H9 (cell line): ENCODE measurements around the gene IL3. TPM values are rescaled to one million over a fixed set of nuclear protein-coding genes. Genes with fewer than 3 reads are reported as not detected.

Experiments used
- DNase-seq: peaks from one replicate; pipeline ENCODE4 v3.0.0-alpha.2; 2017
- H2AFZ ChIP-seq: one replicate; pipeline ENCODE4 v1.6.1; 2013; ENCODE audit warnings: mild to moderate bottlenecking, low read length, control low read depth, moderate library complexity
- H2AK5ac ChIP-seq: 2 replicates; pipeline ENCODE4 v1.6.1; 2013; ENCODE audit warnings: low read length, control low read depth, mixed read lengths; ENCODE audit not compliant: insufficient read length
- H2BK120ac ChIP-seq: one replicate; pipeline ENCODE4 v1.6.1; 2013; ENCODE audit warnings: low read depth, mild to moderate bottlenecking, low read length, control low read depth, inconsistent platforms; ENCODE audit not compliant: poor library complexity, severe bottlenecking
- H2BK12ac ChIP-seq: 2 replicates; pipeline ENCODE4 v1.6.1; 2013; ENCODE audit warnings: low read length, control low read depth, mixed read lengths, low read depth; ENCODE audit not compliant: insufficient read length
- H2BK15ac ChIP-seq: 2 replicates; pipeline ENCODE4 v1.6.1; 2013; ENCODE audit warnings: low read depth, low read length, control low read depth
- H2BK20ac ChIP-seq: one replicate; pipeline ENCODE4 v1.6.1; 2013; ENCODE audit warnings: low read depth, mild to moderate bottlenecking, low read length, control low read depth, inconsistent platforms; ENCODE audit not compliant: poor library complexity, severe bottlenecking
- H2BK5ac ChIP-seq: 2 replicates; pipeline ENCODE4 v1.6.1; 2013; ENCODE audit warnings: low read length, control low read depth, mixed read lengths; ENCODE audit not compliant: insufficient read length
- H3K14ac ChIP-seq: 2 replicates; pipeline ENCODE4 v1.6.1; 2013; ENCODE audit warnings: low read length, control low read depth; ENCODE audit not compliant: insufficient read depth
- H3K18ac ChIP-seq: 2 replicates; pipeline ENCODE4 v1.6.1; 2013; ENCODE audit warnings: low read depth, mild to moderate bottlenecking, mixed read lengths, low read length, control low read depth; ENCODE audit not compliant: insufficient read length
- H3K23ac ChIP-seq: 2 replicates; pipeline ENCODE4 v1.6.1; 2013; ENCODE audit warnings: low read length, control low read depth, mixed read lengths, low read depth; ENCODE audit not compliant: insufficient read length
- H3K23me2 ChIP-seq: 2 replicates; pipeline ENCODE4 v1.6.1; 2013; ENCODE audit warnings: low read depth, mild to moderate bottlenecking, mixed read lengths, low read length, control low read depth; ENCODE audit not compliant: insufficient read length, poor library complexity, severe bottlenecking
- H3K27ac ChIP-seq: 2 replicates; pipeline ENCODE4 v1.5.1; 2013; ENCODE audit warnings: low read length, control low read depth, mixed read lengths, low read depth; ENCODE audit not compliant: insufficient read length
- H3K27me3 ChIP-seq: 2 replicates; pipeline ENCODE4 v1.6.1; 2013; ENCODE audit warnings: low read length, control low read depth, inconsistent platforms; ENCODE audit not compliant: insufficient read depth
- H3K4ac ChIP-seq: 2 replicates; pipeline ENCODE4 v1.6.1; 2013; ENCODE audit warnings: low read depth, mild to moderate bottlenecking, control low read depth, inconsistent platforms, low read length, moderate library complexity
- H3K4me1 ChIP-seq: 2 replicates; pipeline ENCODE4 v1.6.1; 2013; ENCODE audit warnings: low read length, control low read depth, inconsistent platforms; ENCODE audit not compliant: insufficient read depth
- H3K4me2 ChIP-seq: 2 replicates; pipeline ENCODE4 v1.6.1; 2013; ENCODE audit warnings: low read length, control low read depth, mixed read lengths; ENCODE audit not compliant: insufficient read length, insufficient read depth
- H3K56ac ChIP-seq: 2 replicates; pipeline ENCODE4 v1.6.1; 2013; ENCODE audit warnings: low read depth, mild to moderate bottlenecking, mixed read lengths, low read length, control low read depth; ENCODE audit not compliant: insufficient read length
- H3K79me1 ChIP-seq: 2 replicates; pipeline ENCODE4 v1.6.1; 2013; ENCODE audit warnings: low read depth, mild to moderate bottlenecking, moderate library complexity, low read length, control low read depth, inconsistent platforms; ENCODE audit not compliant: insufficient read depth, poor library complexity, severe bottlenecking
- H3K79me2 ChIP-seq: 2 replicates; pipeline ENCODE4 v1.6.1; 2013; ENCODE audit warnings: low read length, control low read depth, inconsistent platforms; ENCODE audit not compliant: insufficient read depth
- H3K9ac ChIP-seq: 2 replicates; pipeline ENCODE4 v1.6.1; 2013; ENCODE audit warnings: low read length, control low read depth, mixed read lengths; ENCODE audit not compliant: insufficient read length; ENCODE audit errors: extremely low read depth
- H3K9me3 ChIP-seq: one replicate; pipeline ENCODE4 v1.6.1; 2013; ENCODE audit warnings: low read depth, low read length, inconsistent platforms; ENCODE audit not compliant: control insufficient read depth
- H3T11ph ChIP-seq: one replicate; pipeline ENCODE4 v1.6.1; 2013; ENCODE audit warnings: mild to moderate bottlenecking, low read length, control low read depth, inconsistent platforms
- H4K20me1 ChIP-seq: one replicate; pipeline ENCODE4 v1.6.1; 2013; ENCODE audit not compliant: control insufficient read depth, insufficient read length, insufficient read depth
- H4K5ac ChIP-seq: 2 replicates; pipeline ENCODE4 v1.6.1; 2013; ENCODE audit warnings: low read depth, mild to moderate bottlenecking, mixed read lengths, low read length, control low read depth; ENCODE audit not compliant: insufficient read length
- H4K8ac ChIP-seq: replicated peaks from 2 replicates; pipeline ENCODE4 v1.6.1; 2013; ENCODE audit warnings: low read length, control low read depth, mixed read lengths, low read depth; ENCODE audit not compliant: insufficient read length
- H4K91ac ChIP-seq: 2 replicates; pipeline ENCODE4 v1.6.1; 2013; ENCODE audit warnings: low read depth, mild to moderate bottlenecking, moderate library complexity, mixed read lengths, low read length, control low read depth; ENCODE audit not compliant: insufficient read length
- H3K27ac Mint-ChIP-seq, 3 experiments: 2 replicates in 2 of 3; 3 replicates in 1 of 3; pipeline ENCODE4 v1.8.0; 2020 to 2021; ENCODE audit warnings: mixed read lengths in 3 of 3, mild to moderate bottlenecking in 1 of 3, moderate library complexity in 1 of 3
- H3K27me3 Mint-ChIP-seq: 2 replicates; pipeline ENCODE4 v1.8.0; 2021; ENCODE audit warnings: low read depth, mild to moderate bottlenecking, moderate library complexity, mixed read lengths
- H3K36me3 Mint-ChIP-seq, 3 experiments: 2 replicates in 2 of 3; 3 replicates in 1 of 3; pipeline ENCODE4 v1.8.0; 2020 to 2021; ENCODE audit warnings: low read depth in 3 of 3, mixed read lengths in 3 of 3; ENCODE audit not compliant: insufficient read depth in 1 of 3
- H3K4me1 Mint-ChIP-seq, 2 experiments: 2 replicates each; pipeline ENCODE4 v1.8.0; 2020; ENCODE audit warnings: mixed read lengths in 2 of 2
- H3K4me3 Mint-ChIP-seq, 2 experiments: 2 replicates in 1 of 2; 3 replicates in 1 of 2; pipeline ENCODE4 v1.8.0; 2020 to 2021; ENCODE audit warnings: mild to moderate bottlenecking in 2 of 2, mixed read lengths in 2 of 2, moderate library complexity in 1 of 2
- H3K9me3 Mint-ChIP-seq, 2 experiments: 2 replicates in 1 of 2; 3 replicates in 1 of 2; pipeline ENCODE4 v1.8.0; 2020; ENCODE audit warnings: mild to moderate bottlenecking in 2 of 2, mixed read lengths in 2 of 2, moderate library complexity in 1 of 2
- WGBS: extraction: QIAGEN DNeasy Blood & Tissue Kit; methylation state at CpG from one replicate; pipeline ENCODE4 v1.1.7; 2013; ENCODE audit warnings: missing lambda C conversion rate, low lambda C conversion rate, mixed read lengths; ENCODE audit not compliant: insufficient read length; ENCODE audit errors: extremely low coverage; 5-methylcytosine and 5-hydroxymethylcytosine counted together
- total RNA-seq: library from RNA; stranded (reverse); gene quantifications from 2 replicates; pipeline ENCODE4 v1.2.1, GENCODE V29; 2021
- TF ChIP-seq, protein P1 (sequence below): fragments of 200-600 bp; sonication (generic); conservative IDR thresholded peaks from 3 replicates; pipeline ENCODE4 v1.8.0; 2021; ENCODE audit warnings: antibody characterized with exemption, mild to moderate bottlenecking

The IL3 gene
- total RNA-seq, 1 experiment from 2014 or later: not detected

DNA sequence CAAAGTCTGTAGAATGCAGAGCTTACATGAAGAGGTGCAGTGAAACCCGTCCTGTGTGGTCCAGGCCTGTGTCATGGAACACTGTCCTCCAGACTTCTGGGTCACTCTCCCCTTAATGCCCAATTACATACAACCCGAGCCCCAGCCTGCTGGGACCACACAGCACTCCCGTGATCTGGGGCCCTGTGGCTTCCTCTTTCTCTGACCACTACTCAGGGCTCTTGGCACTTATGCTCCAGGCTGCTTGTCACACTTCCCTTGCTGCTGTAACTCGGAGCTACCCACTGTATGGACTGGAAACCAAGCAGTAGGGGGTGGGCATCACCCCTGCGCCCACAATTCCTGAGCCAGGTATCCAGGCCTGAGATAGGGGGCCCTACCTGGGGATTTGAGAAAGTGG lies 10.3 kb upstream of the IL3 start:
- Histone ChIP-seq H3K23ac (no peak overlapping the region), H2BK5ac (no peak overlapping the region), H3K4me1 (no peaks in the 10 kb centered on the region; the same call in 1 of the 2 replicates), H2BK120ac (no peak overlapping the region), H3K14ac (no peak overlapping the region), H3K27ac (no peak overlapping the region), H2BK12ac (no peak overlapping the region), H4K8ac (no peak overlapping the region), H2AK5ac (no peak overlapping the region), H4K91ac (no peak overlapping the region), H4K5ac (no peak overlapping the region), H3K27me3 (no peaks in the 10 kb centered on the region), H3K9me3 (no peaks in the 10 kb centered on the region), H2AFZ (no peak overlapping the region), H2BK15ac (no peak overlapping the region), H3K23me2 (no peaks in the 10 kb centered on the region), H3K4me2 (no peak overlapping the region), H3K9ac (no peak overlapping the region), H3K79me1 (no peaks in the 10 kb centered on the region), H2BK20ac (no peak overlapping the region), H3K4ac (no peak overlapping the region), H3K56ac (no peak overlapping the region), H4K20me1 (no peaks in the 10 kb centered on the region), H3T11ph (no peak overlapping the region), H3K18ac (no peak overlapping the region), H3K79me2 (no peaks in the 10 kb centered on the region)
- H3K27ac Mint-ChIP-seq: no peak overlapping the region; a peak in 1 of 7 replicates
- peaks cover 13 to 16% of the 10 kb centered on the region in 2 experiments for H3K4me1 Mint-ChIP-seq
- H3K27me3 Mint-ChIP-seq: peaks cover 3% of the 10 kb centered on the region
- WGBS: no CpG with 5 or more reads among the region's 5 CpGs
- TF ChIP-seq, protein P1, sequence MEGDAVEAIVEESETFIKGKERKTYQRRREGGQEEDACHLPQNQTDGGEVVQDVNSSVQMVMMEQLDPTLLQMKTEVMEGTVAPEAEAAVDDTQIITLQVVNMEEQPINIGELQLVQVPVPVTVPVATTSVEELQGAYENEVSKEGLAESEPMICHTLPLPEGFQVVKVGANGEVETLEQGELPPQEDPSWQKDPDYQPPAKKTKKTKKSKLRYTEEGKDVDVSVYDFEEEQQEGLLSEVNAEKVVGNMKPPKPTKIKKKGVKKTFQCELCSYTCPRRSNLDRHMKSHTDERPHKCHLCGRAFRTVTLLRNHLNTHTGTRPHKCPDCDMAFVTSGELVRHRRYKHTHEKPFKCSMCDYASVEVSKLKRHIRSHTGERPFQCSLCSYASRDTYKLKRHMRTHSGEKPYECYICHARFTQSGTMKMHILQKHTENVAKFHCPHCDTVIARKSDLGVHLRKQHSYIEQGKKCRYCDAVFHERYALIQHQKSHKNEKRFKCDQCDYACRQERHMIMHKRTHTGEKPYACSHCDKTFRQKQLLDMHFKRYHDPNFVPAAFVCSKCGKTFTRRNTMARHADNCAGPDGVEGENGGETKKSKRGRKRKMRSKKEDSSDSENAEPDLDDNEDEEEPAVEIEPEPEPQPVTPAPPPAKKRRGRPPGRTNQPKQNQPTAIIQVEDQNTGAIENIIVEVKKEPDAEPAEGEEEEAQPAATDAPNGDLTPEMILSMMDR: no peak
- peak; percentile 17 for DNase-seq
- no peak overlapping the region for H3K4me3 Mint-ChIP-seq
- no peaks in the 10 kb centered on the region for H3K36me3 Mint-ChIP-seq
- no peaks in the 10 kb centered on the region for H3K9me3 Mint-ChIP-seq
